ENCODE results near the gene MROH8.
A peak's percentile ranks its signal among the peaks of the same experiment; 100 is the strongest.

The MROH8 gene

DNA sequence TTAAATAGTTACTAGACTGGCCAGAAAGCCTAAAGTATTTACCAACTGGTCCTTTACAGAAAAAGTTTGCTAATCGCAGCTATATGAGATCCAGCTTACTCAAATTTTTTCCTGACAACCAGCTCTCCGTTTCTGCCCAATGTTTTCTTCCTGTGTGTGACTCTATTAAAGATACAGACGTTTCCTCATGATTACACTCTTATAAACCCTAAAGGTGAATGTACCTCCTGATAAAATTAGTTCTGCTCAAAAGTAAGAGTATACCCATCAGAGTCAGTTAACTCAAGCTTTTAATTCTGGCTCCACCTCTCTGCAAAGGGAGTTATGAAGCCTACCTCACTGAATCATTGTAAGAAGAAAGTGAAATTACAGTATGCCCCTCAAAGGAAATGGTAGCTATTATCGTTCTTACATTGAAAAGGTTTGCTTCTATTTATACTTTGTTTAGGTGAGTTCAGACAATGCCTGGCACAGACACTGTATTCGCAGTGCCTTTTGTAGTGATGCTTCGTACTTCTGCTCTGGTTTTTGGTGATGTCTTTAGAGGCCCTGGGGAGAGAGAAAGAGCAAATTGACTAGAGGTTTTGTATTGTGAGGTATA, 10.2 kb upstream of the MROH8 start:
- no peak for TF ChIP-seq Cebpa-rat (IDR thresholded peaks at IDR 0.05)
- Histone ChIP-seq H3K9me3 (no peaks in the 10 kb centered on the region), H3K4me3 (no peak overlapping the region), H3K36me3 (peaks cover 93% of the 10 kb centered on the region), H3K9ac (no peak overlapping the region), H3K27me3 (no peaks in the 10 kb centered on the region), H3K4me2 (no peak overlapping the region), H3K27ac (no peak overlapping the region), H4K20me1 (peaks cover 94% of the 10 kb centered on the region), H3K4me1 (peaks cover 34% of the 10 kb centered on the region)

- Histone ChIP-seq H3K9me3 (no peaks in the 10 kb centered on the region), H3K4me2 (no peak overlapping the region), H3K4me3 (no peak overlapping the region), H3K4me1 (peaks cover 27% of the 10 kb centered on the region), H3K36me3 (peaks cover 93% of the 10 kb centered on the region), H3K27me3 (no peaks in the 10 kb centered on the region), H4K20me1 (peaks cover 94% of the 10 kb centered on the region), H3K9ac (no peak overlapping the region), H3K27ac (no peak overlapping the region)
- no peak for TF ChIP-seq Cebpa-rat (IDR thresholded peaks at IDR 0.05)
Measured at GRCh38 chr20:37188787-37189186, 9.4 kb upstream of the MROH8 start.

DNA sequence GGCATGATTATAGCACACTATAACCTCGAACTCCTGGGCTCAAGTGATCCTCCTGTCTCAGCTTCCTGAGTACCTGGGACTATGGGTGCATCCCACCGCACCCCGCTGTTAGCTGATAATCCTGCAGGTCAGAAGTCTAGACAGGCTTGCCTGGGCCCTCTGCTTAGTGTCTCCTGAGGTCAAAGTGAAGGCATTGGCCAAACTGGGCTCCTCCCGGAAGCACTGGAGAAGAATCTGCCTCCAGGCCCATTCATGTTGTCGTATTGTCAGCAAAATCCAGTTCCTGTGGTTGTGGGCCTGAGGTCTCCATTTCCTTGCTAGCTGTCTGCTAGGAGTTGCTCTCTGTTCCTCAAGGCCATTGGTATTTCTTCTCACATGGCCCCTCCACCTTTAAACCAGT, 6.3 kb upstream of the MROH8 start:
- TF ChIP-seq Cebpa-rat (IDR thresholded peaks at IDR 0.05), result no peak
- Histone ChIP-seq H3K36me3 (peaks cover 92% of the 10 kb centered on the region), H4K20me1 (peaks cover 94% of the 10 kb centered on the region)

DNA sequence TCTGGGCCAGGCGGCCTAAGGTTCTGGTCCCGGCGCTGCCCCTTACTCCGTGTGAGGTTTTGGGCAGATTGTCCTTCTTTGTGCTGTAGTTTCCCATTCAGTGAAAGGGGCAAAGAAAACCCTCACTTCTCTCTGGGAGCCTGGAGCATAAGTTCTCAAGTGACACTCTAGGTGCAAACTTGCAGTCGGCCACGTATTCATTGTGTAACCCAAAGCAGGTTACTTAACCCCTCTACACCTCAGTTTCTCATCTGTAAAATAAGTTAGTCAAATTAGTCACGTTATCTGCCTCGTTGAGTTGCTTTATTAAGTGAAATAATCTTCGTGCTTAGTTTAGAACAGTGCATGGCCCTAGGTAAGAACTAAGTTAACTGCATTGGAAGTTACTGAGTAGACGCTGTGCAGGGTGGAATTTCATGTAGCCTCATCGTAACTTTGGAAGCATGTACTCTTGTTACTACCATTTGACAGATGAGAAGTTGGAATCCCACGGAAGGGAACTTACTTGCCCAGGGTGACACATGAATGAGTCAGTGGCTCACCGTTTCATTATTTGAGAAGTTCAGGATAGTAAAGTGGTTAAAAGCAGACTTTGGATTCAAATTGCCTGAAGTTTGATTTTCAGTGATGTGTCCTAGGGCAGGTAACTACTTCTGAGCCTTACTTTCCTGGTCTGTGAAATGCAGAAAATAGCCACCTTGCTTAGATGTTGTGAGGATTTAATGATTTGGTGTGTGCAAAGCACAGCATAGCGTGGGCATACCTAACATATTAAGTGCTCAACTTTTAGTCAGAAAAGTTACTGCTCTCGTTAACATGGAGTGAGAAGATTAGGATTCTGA, 556 bp upstream of the MROH8 start:
- Histone ChIP-seq H4K20me1 (peaks cover 57% of the 10 kb centered on the region), H3K9me3 (no peaks in the 10 kb centered on the region), H3K36me3 (peaks cover 38% of the 10 kb centered on the region), H3K4me2 (peak overlapping the region; percentile 87), H3K4me3 (peak overlapping the region; percentile 92), H3K9ac (peak overlapping the region; percentile 100), H3K27ac (peak overlapping the region; percentile 100), H3K4me1 (peaks cover 31% of the 10 kb centered on the region), H3K27me3 (no peaks in the 10 kb centered on the region)
- TF ChIP-seq Cebpa-rat (IDR thresholded peaks at IDR 0.05), result no peak

More for the DNA sequence above, 6.3 kb upstream of the MROH8 start:
- no peak overlapping the region for H3K4me2 ChIP-seq
- H3K27me3 ChIP-seq, result no peaks in the 10 kb centered on the region
- no peak overlapping the region for H3K27ac ChIP-seq
- H3K9ac ChIP-seq, result no peak overlapping the region
- H3K4me3 ChIP-seq, result no peak overlapping the region
- no peaks in the 10 kb centered on the region for H3K9me3 ChIP-seq
- peaks cover 22% of the 10 kb centered on the region for H3K4me1 ChIP-seq

GRCh38 chr20:37172836-37173235, 6.5 kb downstream of the MROH8 start:
- Histone ChIP-seq H3K9me3 (no peaks in the 10 kb centered on the region), H3K36me3 (no peaks in the 10 kb centered on the region), H4K20me1 (no peaks in the 10 kb centered on the region), H3K4me2 (no peak overlapping the region), H3K9ac (no peak overlapping the region), H3K4me1 (peaks cover 5% of the 10 kb centered on the region), H3K4me3 (no peak overlapping the region), H3K27me3 (no peaks in the 10 kb centered on the region), H3K27ac (no peak overlapping the region)
- TF ChIP-seq Cebpa-rat (IDR thresholded peaks at IDR 0.05), result no peak

DNA sequence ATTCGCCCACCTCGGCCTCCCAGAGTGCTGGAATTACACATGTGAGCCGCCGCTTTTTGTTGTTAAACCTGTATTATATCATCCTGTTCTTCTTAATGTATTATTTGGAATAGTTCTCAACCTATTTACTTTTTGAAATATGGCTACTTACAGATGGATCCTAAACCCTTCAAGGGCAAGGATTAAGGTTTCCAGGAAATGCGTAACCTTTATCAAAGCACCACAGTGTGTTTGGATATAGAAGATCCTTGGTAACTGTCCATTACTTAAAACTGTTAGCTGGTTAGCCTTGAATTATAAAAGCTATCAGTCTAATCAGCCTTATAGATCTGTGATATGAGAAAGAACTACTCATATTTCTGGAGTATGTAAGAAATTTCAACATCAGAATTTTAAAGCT, 12.5 kb downstream of the MROH8 start:
- TF ChIP-seq Cebpa-rat (IDR thresholded peaks at IDR 0.05), result no peak
- Histone ChIP-seq H3K36me3 (no peaks in the 10 kb centered on the region), H3K27ac (no peak overlapping the region), H3K4me3 (no peak overlapping the region), H3K27me3 (no peaks in the 10 kb centered on the region), H3K4me2 (no peak overlapping the region), H3K9me3 (no peaks in the 10 kb centered on the region), H3K4me1 (no peaks in the 10 kb centered on the region), H4K20me1 (no peaks in the 10 kb centered on the region), H3K9ac (no peak overlapping the region)

DNA sequence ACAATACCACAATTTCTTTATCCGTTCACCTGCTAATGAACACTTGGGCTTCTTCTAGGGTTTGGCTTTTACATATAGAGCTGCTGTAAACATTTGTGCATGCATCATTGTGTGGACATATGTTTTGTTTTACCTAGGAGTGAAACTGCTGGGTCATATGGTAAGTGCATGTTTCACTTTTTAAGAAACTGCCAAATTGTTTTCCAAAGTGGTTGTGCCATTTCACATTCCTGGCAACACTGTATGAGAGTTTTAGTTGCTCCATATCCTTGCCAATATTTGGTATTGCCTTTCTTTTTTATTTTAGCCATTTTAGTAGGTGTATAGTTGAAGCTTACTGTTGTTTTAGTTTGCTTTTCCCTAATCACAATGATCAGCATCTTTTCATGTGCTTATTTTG, 14.3 kb downstream of the MROH8 start:
- H3K4me2 ChIP-seq, result no peak overlapping the region
- no peak overlapping the region for H3K4me3 ChIP-seq
- no peaks in the 10 kb centered on the region for H3K4me1 ChIP-seq
- H3K27me3 ChIP-seq, result no peaks in the 10 kb centered on the region
- H3K36me3 ChIP-seq, result no peaks in the 10 kb centered on the region
- H3K9ac ChIP-seq, result no peak overlapping the region
- H3K9me3 ChIP-seq, result no peaks in the 10 kb centered on the region
- no peak overlapping the region for H3K27ac ChIP-seq
- no peaks in the 10 kb centered on the region for H4K20me1 ChIP-seq
- no peak for TF ChIP-seq Cebpa-rat (IDR thresholded peaks at IDR 0.05)

DNA sequence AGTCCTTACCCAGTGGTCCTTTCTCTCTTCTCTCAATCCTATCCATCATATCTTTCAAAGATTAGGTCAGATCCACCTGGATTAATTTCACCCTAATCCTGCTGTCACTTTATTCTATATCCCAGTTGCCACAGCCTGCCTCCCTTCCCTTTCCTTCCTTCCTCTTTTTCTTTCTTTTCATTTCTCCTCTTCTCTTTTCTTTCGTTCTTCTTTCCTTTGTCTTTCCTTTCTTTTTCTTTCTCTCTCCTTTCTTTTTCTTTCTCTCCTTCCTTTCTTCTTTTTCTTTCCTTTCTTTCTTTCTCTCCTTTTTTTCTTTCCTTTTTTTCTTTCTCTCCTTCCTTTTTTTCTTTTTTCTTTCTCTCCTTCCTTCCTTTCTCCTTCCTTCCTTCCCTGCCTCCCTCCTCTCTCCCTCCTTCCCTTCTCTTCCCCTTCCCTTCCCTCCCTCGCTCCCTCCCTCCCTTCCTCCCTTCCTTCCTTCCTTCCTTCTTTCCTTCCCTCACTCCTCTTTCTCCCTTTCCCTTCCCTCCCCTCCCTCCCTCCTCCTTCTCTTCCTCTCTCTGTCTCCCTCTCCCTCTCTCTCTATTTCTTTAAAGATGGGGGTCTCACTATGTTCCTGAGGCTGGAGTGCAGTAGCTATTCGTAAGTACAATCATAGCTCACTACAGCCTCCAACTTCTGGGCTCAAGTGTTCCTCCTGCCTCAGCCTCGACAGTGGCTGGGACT, 15.4 kb downstream of the MROH8 start:
- Histone ChIP-seq H3K9ac (no peak overlapping the region), H3K4me1 (no peaks in the 10 kb centered on the region), H3K4me2 (no peak overlapping the region), H3K4me3 (no peak overlapping the region), H4K20me1 (no peaks in the 10 kb centered on the region), H3K27me3 (no peaks in the 10 kb centered on the region), H3K27ac (no peak overlapping the region), H3K9me3 (no peaks in the 10 kb centered on the region), H3K36me3 (no peaks in the 10 kb centered on the region)
- no peak for TF ChIP-seq Cebpa-rat (IDR thresholded peaks at IDR 0.05)

- H4K20me1 ChIP-seq, result no peaks in the 10 kb centered on the region
- H3K9me3 ChIP-seq, result no peaks in the 10 kb centered on the region
- H3K4me2 ChIP-seq, result no peak overlapping the region
- no peaks in the 10 kb centered on the region for H3K36me3 ChIP-seq
- H3K4me1 ChIP-seq, result no peaks in the 10 kb centered on the region
- no peak overlapping the region for H3K27ac ChIP-seq
- no peaks in the 10 kb centered on the region for H3K27me3 ChIP-seq
- H3K4me3 ChIP-seq, result no peak overlapping the region
- no peak overlapping the region for H3K9ac ChIP-seq
- TF ChIP-seq Cebpa-rat (IDR thresholded peaks at IDR 0.05), result no peak
Measured at GRCh38 chr20:37162646-37163045, 16.7 kb downstream of the MROH8 start.

Measured in BLaER1 (cell line).